HEK293 (cell line): ENCODE data around the gene PARL.

Source experiments
- CTCF ChIA-PET: fragments of 350-600 bp; formaldehyde crosslinking; extraction: SDS; loops from one replicate; lab custom pipeline; 2021; ENCODE audit warnings: antibody characterized with exemption; lab: Yijun Ruan, JAX
- POLR2A ChIA-PET: fragments of 300-600 bp; formaldehyde crosslinking; extraction: SDS; loops from one replicate; lab custom pipeline; 2020; ENCODE audit warnings: antibody characterized with exemption, inconsistent platforms; lab: Yijun Ruan, JAX
- H3K27ac ChIP-seq: fragments of 200-500 bp; sonication (Bioruptor generic); 2 replicates; pipeline ENCODE4 v1.5.1; 2014; ENCODE audit warnings: low read depth, low read length, control low read depth, inconsistent platforms; ENCODE audit errors: extremely low read depth
- H3K36me3 ChIP-seq, 2 experiments: fragments of 200-500 bp in 1 of 2; sonication (Bioruptor generic) in 1 of 2; 1 replicate in 1 of 2; 2 replicates in 1 of 2; pipeline ENCODE4 v1.5.1; 2014 to 2017; ENCODE audit warnings: inconsistent platforms in 2 of 2, low read length in 2 of 2; ENCODE audit not compliant: control insufficient read depth in 2 of 2, insufficient read depth in 1 of 2
- H3K4me1 ChIP-seq: fragments of 200-500 bp; sonication (Bioruptor generic); 2 replicates; pipeline ENCODE4 v1.5.1; 2014; ENCODE audit warnings: mild to moderate bottlenecking, low read length, inconsistent platforms; ENCODE audit not compliant: control insufficient read depth, insufficient read depth
- H3K4me3 ChIP-seq: 2 replicates; pipeline ENCODE4 v1.5.1; 2011; ENCODE audit warnings: low read depth, mild to moderate bottlenecking, control low read depth, low read length, moderate library complexity
- H3K9me3 ChIP-seq: fragments of 200-500 bp; sonication (Bioruptor generic); 2 replicates; pipeline ENCODE4 v1.5.1; 2014; ENCODE audit warnings: low read depth, low read length, inconsistent platforms; ENCODE audit not compliant: control insufficient read depth, insufficient read depth
- CTCF ChIP-seq: fragments of 450-650 bp; formaldehyde crosslinking; IDR thresholded peaks from 2 replicates; pipeline ENCODE4 v1.5.1; 2016; ENCODE audit warnings: missing biosample characterization, missing genetic modification characterization
- HOXA7 ChIP-seq: sonication (generic); formaldehyde crosslinking; IDR thresholded peaks from 2 replicates; pipeline ENCODE4 v1.8.1; 2022; ENCODE audit warnings: missing genetic modification reagents, borderline replicate concordance
- KLF10 ChIP-seq: fragments of 450-650 bp; IDR thresholded peaks from 2 replicates; pipeline ENCODE4 v1.5.1; 2018; ENCODE audit warnings: missing biosample characterization, mild to moderate bottlenecking, missing genetic modification characterization
- KLF7 ChIP-seq: fragments of 450-650 bp; formaldehyde crosslinking; IDR thresholded peaks from 2 replicates; pipeline ENCODE4 v1.5.1; 2016; ENCODE audit warnings: missing biosample characterization, missing genetic modification characterization, borderline replicate concordance
- MYNN ChIP-seq: fragments of 450-650 bp; formaldehyde crosslinking; IDR thresholded peaks from 2 replicates; pipeline ENCODE4 v1.5.1; 2016; ENCODE audit warnings: missing biosample characterization, missing genetic modification characterization, borderline replicate concordance
- OSR2 ChIP-seq: fragments of 450-650 bp; formaldehyde crosslinking; IDR thresholded peaks from 2 replicates; pipeline ENCODE4 v1.5.1; 2016; ENCODE audit warnings: missing biosample characterization, missing genetic modification characterization
- SALL2 ChIP-seq: fragments of 450-650 bp; formaldehyde crosslinking; IDR thresholded peaks from 2 replicates; pipeline ENCODE4 v1.5.0; 2017; ENCODE audit warnings: missing biosample characterization, mild to moderate bottlenecking, missing genetic modification characterization, borderline replicate concordance
- SETDB1 ChIP-seq: IDR thresholded peaks from one replicate; pipeline ENCODE4 v1.6.1; 2017; ENCODE audit warnings: mild to moderate bottlenecking, low read length, moderate library complexity, mixed read lengths; ENCODE audit not compliant: insufficient read length
- YY1 ChIP-seq: fragments of 450-650 bp; formaldehyde crosslinking; IDR thresholded peaks from 2 replicates; pipeline ENCODE4 v1.5.1; 2018; ENCODE audit warnings: missing biosample characterization, missing genetic modification characterization
- ZBTB10 ChIP-seq: fragments of 450-650 bp; formaldehyde crosslinking; IDR thresholded peaks from 2 replicates; pipeline ENCODE4 v1.5.1; 2016; ENCODE audit warnings: missing biosample characterization, missing genetic modification characterization
- ZFP69B ChIP-seq: fragments of 450-650 bp; formaldehyde crosslinking; IDR thresholded peaks from 2 replicates; pipeline ENCODE4 v1.5.1; 2016; ENCODE audit warnings: missing biosample characterization, missing genetic modification characterization
- ZNF18 ChIP-seq: fragments of 450-650 bp; formaldehyde crosslinking; IDR thresholded peaks from 2 replicates; pipeline ENCODE4 v1.5.1; 2016; ENCODE audit warnings: missing biosample characterization, missing genetic modification characterization
- ZNF19 ChIP-seq: fragments of 450-650 bp; formaldehyde crosslinking; IDR thresholded peaks from 2 replicates; pipeline ENCODE4; 2016; ENCODE audit warnings: missing biosample characterization, missing genetic modification characterization, low read depth
- ZNF2 ChIP-seq: fragments of 450-650 bp; formaldehyde crosslinking; IDR thresholded peaks from 2 replicates; pipeline ENCODE4 v1.5.1; 2016; ENCODE audit warnings: missing biosample characterization, missing genetic modification characterization
- ZNF223 ChIP-seq: fragments of 450-650 bp; formaldehyde crosslinking; IDR thresholded peaks from 2 replicates; pipeline ENCODE4 v1.5.1; 2016; ENCODE audit warnings: missing biosample characterization, missing genetic modification characterization
- ZNF292 ChIP-seq: fragments of 450-650 bp; formaldehyde crosslinking; IDR thresholded peaks from 2 replicates; pipeline ENCODE4 v1.5.1; 2016; ENCODE audit warnings: low read depth, missing biosample characterization, missing genetic modification characterization, borderline replicate concordance
- ZNF341 ChIP-seq: fragments of 450-650 bp; formaldehyde crosslinking; IDR thresholded peaks from 2 replicates; pipeline ENCODE4; 2016; ENCODE audit warnings: low read depth, missing biosample characterization, missing genetic modification characterization
- ZNF501 ChIP-seq: fragments of 450-650 bp; formaldehyde crosslinking; IDR thresholded peaks from 2 replicates; pipeline ENCODE4 v1.5.1; 2016; ENCODE audit warnings: missing biosample characterization, missing genetic modification characterization
- ZNF513 ChIP-seq: fragments of 450-650 bp; IDR thresholded peaks from 2 replicates; pipeline ENCODE4 v1.5.1; 2018; ENCODE audit warnings: missing biosample characterization, missing genetic modification characterization
- ZNF518A ChIP-seq: fragments of 450-650 bp; formaldehyde crosslinking; conservative IDR thresholded peaks from 2 replicates; pipeline ENCODE4 v1.5.1; 2016; ENCODE audit warnings: low read depth, missing biosample characterization, missing genetic modification characterization
- ZNF548 ChIP-seq: fragments of 450-650 bp; formaldehyde crosslinking; IDR thresholded peaks from 2 replicates; pipeline ENCODE4 v1.5.1; 2016; ENCODE audit warnings: missing biosample characterization, missing genetic modification characterization
- ZNF560 ChIP-seq: fragments of 450-650 bp; formaldehyde crosslinking; IDR thresholded peaks from 2 replicates; pipeline ENCODE4 v1.5.1; 2017; ENCODE audit warnings: missing biosample characterization, missing genetic modification characterization, borderline replicate concordance
- ZNF600 ChIP-seq: fragments of 450-650 bp; formaldehyde crosslinking; IDR thresholded peaks from 2 replicates; pipeline ENCODE4 v1.5.1; 2016; ENCODE audit warnings: missing biosample characterization, missing genetic modification characterization

PARL gene

GRCh38 chr3:183896610-183897009 is 11.9 kb upstream of the PARL start (continued):
- no peak for TF ChIP-seq ZNF548 (tag by site-specific recombination)
- no peak for TF ChIP-seq ZNF513 (tag by site-specific recombination)
- TF ChIP-seq SALL2 (tag by site-specific recombination): no peak
- TF ChIP-seq ZNF600 (tag by site-specific recombination): no peak
- TF ChIP-seq SETDB1: no peak
- no peak for TF ChIP-seq ZNF18 (tag by site-specific recombination)
- no peak for TF ChIP-seq ZNF19 (tag by site-specific recombination)
- no peak for TF ChIP-seq KLF10

- Histone ChIP-seq H3K4me3 (no peak overlapping the region), H3K9me3 (no peaks in the 10 kb centered on the region), H3K4me1 (no peaks in the 10 kb centered on the region), H3K27ac (no peak overlapping the region), H3K36me3 (no peaks in the 10 kb centered on the region)
- ChIA-PET POLR2A (no interaction called here), CTCF (interaction anchor here (0.6 to 1.9 kb wide), 18 partner anchors 9 to 645 kb away, joined by 3 to 15 read pairs (median 4); partner anchors contain the start of genes ABCC5, EEF1AKMT4, EIF2B5 and PARL)
- TF ChIP-seq ZFP69B (tag by site-specific recombination): no peak
- no peak for TF ChIP-seq ZNF292 (tag by site-specific recombination)
- no peak for TF ChIP-seq CTCF (tag by site-specific recombination)
- TF ChIP-seq OSR2 (tag by site-specific recombination): no peak
- TF ChIP-seq KLF7 (tag by site-specific recombination): no peak
- TF ChIP-seq ZNF548 (tag by site-specific recombination): no peak
- TF ChIP-seq YY1 (tag by site-specific recombination): no peak
- TF ChIP-seq ZNF560 (tag by site-specific recombination): no peak
- no peak for TF ChIP-seq ZNF501 (tag by site-specific recombination)
- no peak for TF ChIP-seq ZNF2 (tag by site-specific recombination)
- TF ChIP-seq HOXA7: no peak
- no peak for TF ChIP-seq ZNF341 (tag by site-specific recombination)
- TF ChIP-seq ZNF223 (tag by site-specific recombination): no peak
- TF ChIP-seq MYNN (tag by site-specific recombination): no peak
- TF ChIP-seq ZBTB10 (tag by site-specific recombination): no peak
- no peak for TF ChIP-seq ZNF518A (tag by site-specific recombination)
These were observed 11.5 kb upstream of the PARL start for GRCh38 chr3:183896184-183896583.
